Stomach (tissue), 9 donors: ENCODE results near the gene CLIC6. TPM values are rescaled to one million over a fixed set of nuclear protein-coding genes. Genes with fewer than 3 reads are reported as not detected.

Experiments
- DNase-seq, 2 donors: peaks; one replicate each; pipeline versions ENCODE4 v3.0.0 to v3.0.0-alpha.2; 2013 to 2019
- H3K27ac ChIP-seq, 5 donors: fragments of 200-600 bp in 4 of 5; sonication (generic) in 4 of 5; one replicate each; pipeline ENCODE4 v1.5.1; 2013 to 2019; ENCODE audit warnings: mild to moderate bottlenecking in 1 of 5, moderate library complexity in 1 of 5
- H3K27me3 ChIP-seq, 3 donors: fragments of 200-600 bp; sonication (generic); one replicate each; pipeline ENCODE4 v1.5.1; 2017 to 2019; ENCODE audit warnings: mixed run types in 1 of 3
- H3K36me3 ChIP-seq, 4 donors: fragments of 200-600 bp; sonication (generic); 1 replicate in 3 of 4; 2 replicates in 1 of 4; pipeline ENCODE4 v1.5.1; 2016 to 2019
- H3K4me1 ChIP-seq, 4 donors: fragments of 200-600 bp; sonication (generic); one replicate each; pipeline ENCODE4 v1.5.1; 2016 to 2019
- H3K4me3 ChIP-seq, 4 donors: fragments of 200-600 bp; sonication (generic) in 3 of 4; one replicate each; pipeline ENCODE4 v1.5.1; 2016 to 2019; ENCODE audit warnings: mild to moderate bottlenecking in 1 of 4
- H3K9me3 ChIP-seq, 4 donors: fragments of 200-600 bp; sonication (generic); one replicate each; pipeline ENCODE4 v1.5.1; 2016 to 2019
- EP300 ChIP-seq: sonication (generic); formaldehyde crosslinking; IDR thresholded peaks from one replicate; pipeline ENCODE4 v1.6.1; 2017; ENCODE audit warnings: antibody characterized with exemption
- POLR2A ChIP-seq, 4 donors: fragments of 450-650 bp; IDR thresholded peaks; one replicate each; pipeline ENCODE4 v1.6.1; 2016; ENCODE audit warnings: antibody characterized with exemption in 4 of 4, control low read depth in 2 of 4, mild to moderate bottlenecking in 1 of 4, moderate library complexity in 1 of 4
- POLR2AphosphoS5 ChIP-seq, 3 donors: sonication (generic); formaldehyde crosslinking; IDR thresholded peaks; one replicate each; pipeline ENCODE4 v1.6.1; 2016; ENCODE audit warnings: antibody characterized with exemption in 3 of 3
- WGBS, 5 donors: extraction: QIAGEN DNeasy Blood & Tissue Kit in 3 of 5; methylation state at CpG; one replicate each; pipeline versions ENCODE4 v1.1.5 to v1.1.7; 2013 to 2018; 5-methylcytosine and 5-hydroxymethylcytosine counted together
- intact Hi-C: fragments of 100-400 bp; cut with DNase I; formaldehyde crosslinking; loops from one replicate; pipeline ENCODE4 v1.15.1; 2023; ENCODE audit warnings: low total_unique reads
- polyA plus RNA-seq, 3 donors: library from polyadenylated mRNA; stranded (reverse); fragments of 200-250 nt; gene quantifications; one replicate each; pipeline ENCODE4 v1.2.3, GENCODE V29; 2013
- total RNA-seq, 5 donors: library from RNA; depleted of rRNA; stranded (reverse); fragments of >200 nt; gene quantifications; one replicate each; pipeline versions ENCODE4 v1.1.0 to v1.2.3, GENCODE V29; 2014 to 2016
- TF ChIP-seq, protein P1 (sequence below), 7 experiments: fragments of 450-650 bp in 4 of 7; fragments of 200-600 bp in 3 of 7; sonication (generic) in 3 of 7; IDR thresholded peaks; one replicate each; pipeline ENCODE4 v1.5.1; 2016 to 2019; ENCODE audit warnings: antibody characterized with exemption in 7 of 7, control low read depth in 2 of 7, mild to moderate bottlenecking in 1 of 7
- donor health status: healthy with polysubstance abuse.
- donor health status: Bipolar disorder and iron deficiency.
- donor health status: healthy.

CLIC6 gene
- total and polyA plus RNA-seq, 8 donors: 3.8 to 103 (median 64.8) TPM

DNA sequence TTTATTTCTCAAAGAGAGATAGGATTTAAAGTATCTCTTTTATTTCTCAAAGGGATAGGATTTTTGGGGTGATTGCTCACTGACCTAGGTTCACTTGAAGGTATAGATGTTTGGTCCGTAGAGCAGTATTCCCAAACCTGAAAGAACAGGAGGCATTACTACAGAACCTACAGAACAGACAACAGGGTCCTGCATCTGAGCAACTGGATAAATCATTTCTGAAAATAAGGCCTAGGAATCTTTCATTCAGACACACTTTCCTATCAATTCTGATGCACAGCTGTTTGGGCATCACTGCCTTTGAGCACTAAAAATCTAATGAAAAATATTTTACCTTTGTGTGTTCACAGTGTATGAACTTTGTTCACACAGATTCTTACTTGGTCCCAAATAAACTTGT lies 17.2 kb upstream of the CLIC6 start:
- intact Hi-C loops: no loop called here
- peaks cover 0 to 10% (median 8%) of the 10 kb centered on the region in 4 donors for H3K4me1 ChIP-seq
- peaks cover 0 to 20% (median 0%) of the 10 kb centered on the region in 3 donors for H3K27me3 ChIP-seq
- no peak overlapping the region for H3K4me3 ChIP-seq
- TF ChIP-seq POLR2AphosphoS5 (IDR thresholded peaks at IDR 0.05) (no peak), POLR2A (IDR thresholded peaks at IDR 0.05) (no peak), EP300 (no peak)
- TF ChIP-seq, protein P1, sequence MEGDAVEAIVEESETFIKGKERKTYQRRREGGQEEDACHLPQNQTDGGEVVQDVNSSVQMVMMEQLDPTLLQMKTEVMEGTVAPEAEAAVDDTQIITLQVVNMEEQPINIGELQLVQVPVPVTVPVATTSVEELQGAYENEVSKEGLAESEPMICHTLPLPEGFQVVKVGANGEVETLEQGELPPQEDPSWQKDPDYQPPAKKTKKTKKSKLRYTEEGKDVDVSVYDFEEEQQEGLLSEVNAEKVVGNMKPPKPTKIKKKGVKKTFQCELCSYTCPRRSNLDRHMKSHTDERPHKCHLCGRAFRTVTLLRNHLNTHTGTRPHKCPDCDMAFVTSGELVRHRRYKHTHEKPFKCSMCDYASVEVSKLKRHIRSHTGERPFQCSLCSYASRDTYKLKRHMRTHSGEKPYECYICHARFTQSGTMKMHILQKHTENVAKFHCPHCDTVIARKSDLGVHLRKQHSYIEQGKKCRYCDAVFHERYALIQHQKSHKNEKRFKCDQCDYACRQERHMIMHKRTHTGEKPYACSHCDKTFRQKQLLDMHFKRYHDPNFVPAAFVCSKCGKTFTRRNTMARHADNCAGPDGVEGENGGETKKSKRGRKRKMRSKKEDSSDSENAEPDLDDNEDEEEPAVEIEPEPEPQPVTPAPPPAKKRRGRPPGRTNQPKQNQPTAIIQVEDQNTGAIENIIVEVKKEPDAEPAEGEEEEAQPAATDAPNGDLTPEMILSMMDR (IDR thresholded peaks at IDR 0.05): no peak
- H3K9me3 ChIP-seq: peaks cover 0 to 15% (median 0%) of the 10 kb centered on the region in 4 donors
- no peak overlapping the region for H3K27ac ChIP-seq
- WGBS, 5 donors: 76 to 95% (median 91%) methylated on average over 1 of the region's 1 CpG
- H3K36me3 ChIP-seq: no peaks in the 10 kb centered on the region
- DNase-seq: no peak

DNA sequence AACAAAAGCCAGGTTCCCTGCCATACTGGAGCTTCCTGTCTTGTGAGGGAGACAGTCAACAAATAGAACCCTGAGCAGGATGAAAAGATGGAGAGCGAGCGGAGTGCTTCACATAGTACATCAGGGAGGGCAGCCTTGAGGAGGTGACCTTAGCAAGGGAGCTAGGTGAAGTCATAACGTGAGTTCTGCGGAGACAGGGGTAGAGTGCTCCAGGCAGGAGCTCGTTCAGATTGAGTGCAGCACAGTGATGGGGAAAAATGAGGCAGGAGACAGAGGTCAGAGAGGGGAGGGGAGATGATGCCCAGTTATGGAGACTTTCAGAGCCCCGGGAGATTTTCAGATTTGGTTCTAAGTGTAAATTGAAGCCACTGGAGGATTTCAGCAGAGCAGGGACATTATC lies 15.3 kb upstream of the CLIC6 start:
- no peak overlapping the region for H3K4me3 ChIP-seq
- no peak for TF ChIP-seq POLR2AphosphoS5 (IDR thresholded peaks at IDR 0.05)
- TF ChIP-seq, protein P1 (IDR thresholded peaks at IDR 0.05): no peak
- no peak for TF ChIP-seq EP300
- TF ChIP-seq POLR2A (IDR thresholded peaks at IDR 0.05): no peak
- no peaks in the 10 kb centered on the region for H3K36me3 ChIP-seq
- H3K9me3 ChIP-seq: peaks cover 0 to 15% (median 0%) of the 10 kb centered on the region in 4 donors
- H3K4me1 ChIP-seq: peaks cover 0 to 10% (median 5%) of the 10 kb centered on the region in 4 donors
- peaks cover 0 to 20% (median 0%) of the 10 kb centered on the region in 3 donors for H3K27me3 ChIP-seq
- intact Hi-C loops: no loop called here
- 86 to 92% (median 89%) methylated on average over 6 of the region's 6 CpGs for WGBS, 5 donors
- no peak overlapping the region for H3K27ac ChIP-seq
- DNase-seq: no peak

DNA sequence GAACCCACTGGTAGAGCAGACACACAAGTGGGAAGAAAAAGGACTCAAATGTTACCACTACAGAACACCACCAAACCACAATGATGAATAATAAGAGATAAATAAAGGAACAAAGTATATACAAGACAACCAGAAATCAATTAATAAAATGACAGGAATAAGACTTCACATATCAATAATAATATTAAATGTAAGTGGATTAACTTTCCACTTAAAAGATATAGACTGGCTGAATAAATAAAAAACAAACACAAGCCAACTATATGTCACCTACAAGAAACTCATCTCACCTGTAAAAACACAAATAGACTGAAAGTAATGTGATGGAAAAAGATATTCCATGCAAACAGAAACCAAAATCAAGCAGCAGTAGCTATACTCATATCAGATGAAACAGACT lies 6.9 kb upstream of the CLIC6 start:
- H3K4me3 ChIP-seq: no peak overlapping the region
- H3K27ac ChIP-seq: no peak overlapping the region
- no peaks in the 10 kb centered on the region for H3K4me1 ChIP-seq
- peaks cover 0 to 30% (median 23%) of the 10 kb centered on the region in 4 donors for H3K9me3 ChIP-seq
- peaks cover 0 to 14% (median 0%) of the 10 kb centered on the region in 3 donors for H3K27me3 ChIP-seq
- TF ChIP-seq, protein P1 (IDR thresholded peaks at IDR 0.05): no peak
- TF ChIP-seq POLR2AphosphoS5 (IDR thresholded peaks at IDR 0.05) (no peak), EP300 (no peak), POLR2A (IDR thresholded peaks at IDR 0.05) (no peak)
- intact Hi-C loops: no loop called here
- DNase-seq: no peak
- no peaks in the 10 kb centered on the region for H3K36me3 ChIP-seq

DNA sequence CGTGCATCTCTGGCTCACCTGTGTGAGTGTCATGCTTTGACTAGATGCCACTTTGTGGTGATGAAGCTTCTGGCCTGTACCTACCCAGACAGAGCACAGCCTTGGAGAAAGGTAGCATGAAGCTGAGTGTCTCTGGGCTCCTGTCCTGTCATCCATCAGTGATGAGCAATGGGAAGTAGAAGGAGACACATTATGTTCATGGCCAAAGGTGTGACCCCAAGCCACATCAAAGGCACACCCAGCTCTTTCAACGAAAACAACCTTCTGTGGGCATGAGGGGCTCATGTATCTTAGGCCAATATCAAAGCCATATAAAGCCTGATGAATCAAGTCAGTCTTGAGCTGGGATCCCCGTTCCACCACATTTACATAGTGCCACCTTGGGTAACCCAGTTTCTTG lies 1.0 kb upstream of the CLIC6 start:
- Histone ChIP-seq H3K27ac (peak overlapping the region in 2 of 5 donors; percentile 81 to 92), H3K4me1 (peaks cover 7 to 37% (median 31%) of the 10 kb centered on the region in 4 donors), H3K9me3 (no peaks in the 10 kb centered on the region), H3K36me3 (no peaks in the 10 kb centered on the region), H3K4me3 (no peak overlapping the region), H3K27me3 (peaks cover 3 to 51% (median 19%) of the 10 kb centered on the region in 3 donors)
- DNase-seq: no peak
- TF ChIP-seq POLR2A (IDR thresholded peaks at IDR 0.05): no peak
- TF ChIP-seq, protein P1 (IDR thresholded peaks at IDR 0.05): no peak
- TF ChIP-seq POLR2AphosphoS5 (IDR thresholded peaks at IDR 0.05): no peak
- TF ChIP-seq EP300: no peak
- 45 to 61% (median 59%) methylated on average over 3 of the region's 3 CpGs for WGBS, 5 donors
- intact Hi-C loops: no loop called here
